MM.1S (cell line): ENCODE measurements around the gene TRAF3.
"Not testable (repeated sequence)": the region's sequence is repeated elsewhere in the genome, so short reads cannot be mapped to it uniquely, and the experiment has no call there.

Experiments used
- DNase-seq: peaks from one replicate; pipeline ENCODE4 v3.0.0-alpha.2; 2015
- H2AFZ ChIP-seq: fragments of 300-600 bp; sonication (generic); 2 replicates; pipeline ENCODE4 v1.6.0; 2016; ENCODE audit warnings: antibody characterized with exemption, low read length
- H3F3A ChIP-seq: fragments of 300-600 bp; sonication (generic); 2 replicates; pipeline ENCODE4 v1.6.1; 2016; ENCODE audit warnings: mild to moderate bottlenecking, antibody characterized with exemption, low read length, moderate library complexity, mixed read lengths; ENCODE audit not compliant: insufficient read depth
- H3K27ac ChIP-seq: fragments of 300-600 bp; sonication (generic); 2 replicates; pipeline ENCODE4 v1.5.1; 2016; ENCODE audit warnings: mild to moderate bottlenecking, low read length
- H3K27me3 ChIP-seq: fragments of 300-600 bp; sonication (generic); replicated peaks from 2 replicates; pipeline ENCODE4 v1.6.0; 2016; ENCODE audit warnings: low read length; ENCODE audit not compliant: insufficient read depth
- H3K36me3 ChIP-seq: fragments of 300-600 bp; sonication (generic); replicated peaks from 2 replicates; pipeline ENCODE4 v1.6.1; 2016; ENCODE audit warnings: mild to moderate bottlenecking, low read length, mixed read lengths; ENCODE audit not compliant: insufficient read depth
- H3K4me1 ChIP-seq: fragments of 300-600 bp; sonication (generic); 2 replicates; pipeline ENCODE4 v1.6.1; 2016; ENCODE audit warnings: low read length, mixed read lengths
- H3K4me2 ChIP-seq: fragments of 300-600 bp; sonication (generic); 2 replicates; pipeline ENCODE4 v1.6.0; 2016; ENCODE audit warnings: low read depth, low read length
- H3K4me3 ChIP-seq: fragments of 300-600 bp; sonication (generic); 2 replicates; pipeline ENCODE4 v1.5.1; 2016; ENCODE audit warnings: low read length, mixed read lengths
- H3K79me2 ChIP-seq: fragments of 300-600 bp; sonication (generic); 2 replicates; pipeline ENCODE4 v1.6.1; 2016; ENCODE audit warnings: mixed run types, low read length, mixed read lengths
- H3K9ac ChIP-seq: fragments of 300-600 bp; sonication (generic); 2 replicates; pipeline ENCODE4 v1.6.1; 2016; ENCODE audit warnings: low read length, mixed read lengths
- H3K9me2 ChIP-seq: fragments of 300-600 bp; sonication (generic); replicated peaks from 2 replicates; pipeline ENCODE4 v1.6.1; 2016; ENCODE audit warnings: mild to moderate bottlenecking, low read length, mixed read lengths; ENCODE audit not compliant: insufficient read depth
- H3K9me3 ChIP-seq: fragments of 300-600 bp; sonication (generic); replicated peaks from 2 replicates; pipeline ENCODE4 v1.6.1; 2016; ENCODE audit warnings: mild to moderate bottlenecking, low read length, mixed read lengths; ENCODE audit not compliant: insufficient read depth
- H4K20me1 ChIP-seq: fragments of 300-600 bp; sonication (generic); 2 replicates; pipeline ENCODE4 v1.6.1; 2016; ENCODE audit warnings: mild to moderate bottlenecking, low read length, moderate library complexity, mixed read lengths; ENCODE audit not compliant: insufficient read depth
- CTCF ChIP-seq: fragments of 300-600 bp; sonication (generic); IDR thresholded peaks from 2 replicates; pipeline ENCODE4 v1.5.1; 2016; ENCODE audit warnings: antibody characterized with exemption, low read length, mixed read lengths
- EZH2 ChIP-seq: fragments of 300-600 bp; sonication (generic); optimal IDR thresholded peaks from 2 replicates; pipeline ENCODE3; 2017; ENCODE audit warnings: low read depth, mild to moderate bottlenecking, antibody characterized with exemption, low read length, mixed read lengths
- EZH2phosphoT487 ChIP-seq: fragments of 300-600 bp; sonication (generic); IDR thresholded peaks from 2 replicates; pipeline ENCODE4 v1.6.1; 2018; ENCODE audit warnings: antibody characterized with exemption, low read length

TRAF3 gene

GRCh38 chr14:102926104-102926503 lies 148.9 kb downstream of the TRAF3 start:
- no peaks in the 10 kb centered on the region for H3K9me3 ChIP-seq

GRCh38 chr14:102926840-102927239 lies 149.6 kb downstream of the TRAF3 start:
- not testable (repeated sequence) for H3K79me2 ChIP-seq, H4K20me1 ChIP-seq, H3K27ac ChIP-seq, DNase-seq, H3K36me3 ChIP-seq, H3K9me3 ChIP-seq, H2AFZ ChIP-seq, H3K27me3 ChIP-seq, H3F3A ChIP-seq, H3K4me1 ChIP-seq, H3K9ac ChIP-seq, H3K4me2 ChIP-seq, H3K4me3 ChIP-seq, H3K9me2 ChIP-seq

More at GRCh38 chr14:102926104-102926503, 148.9 kb downstream of the TRAF3 start:
- Histone ChIP-seq H3K79me2 (no peaks in the 10 kb centered on the region), H3K4me1 (no peaks in the 10 kb centered on the region), H3F3A (no peaks in the 10 kb centered on the region), H3K4me2 (no peak overlapping the region), H3K9me2 (no peaks in the 10 kb centered on the region), H3K27me3 (no peaks in the 10 kb centered on the region; the same call in 1 of the 2 replicates), H4K20me1 (no peaks in the 10 kb centered on the region), H3K9ac (no peak overlapping the region), H3K36me3 (no peaks in the 10 kb centered on the region), H3K4me3 (no peak overlapping the region), H2AFZ (no peak overlapping the region), H3K27ac (no peak overlapping the region)
- DNase-seq, result no peak
- TF ChIP-seq EZH2 (no peak), EZH2phosphoT487 (no peak), CTCF (no peak)

GRCh38 chr14:102927346-102927877 lies 150.2 kb downstream of the TRAF3 start:
- Histone ChIP-seq H3K9ac (no peak overlapping the region), H3K27ac (no peak overlapping the region), H3K79me2 (no peaks in the 10 kb centered on the region), H3K36me3 (no peaks in the 10 kb centered on the region), H3K9me2 (no peaks in the 10 kb centered on the region), H4K20me1 (no peaks in the 10 kb centered on the region), H3F3A (no peaks in the 10 kb centered on the region), H3K4me3 (no peak overlapping the region), H2AFZ (no peak overlapping the region), H3K27me3 (no peaks in the 10 kb centered on the region; the same call in 1 of the 2 replicates), H3K9me3 (no peaks in the 10 kb centered on the region), H3K4me2 (no peak overlapping the region), H3K4me1 (no peaks in the 10 kb centered on the region)
- TF ChIP-seq EZH2 (no peak), CTCF (no peak), EZH2phosphoT487 (no peak)
- no peak for DNase-seq

- Histone ChIP-seq H3F3A (no peaks in the 10 kb centered on the region), H3K27ac (no peak overlapping the region), H3K9me3 (no peaks in the 10 kb centered on the region), H3K4me1 (no peaks in the 10 kb centered on the region), H3K36me3 (no peaks in the 10 kb centered on the region), H2AFZ (no peak overlapping the region), H3K4me2 (no peak overlapping the region), H3K79me2 (no peaks in the 10 kb centered on the region), H4K20me1 (no peaks in the 10 kb centered on the region), H3K27me3 (no peaks in the 10 kb centered on the region; the same call in 1 of the 2 replicates), H3K9me2 (no peaks in the 10 kb centered on the region), H3K4me3 (no peak overlapping the region), H3K9ac (no peak overlapping the region)
- no peak for DNase-seq
- no peak for TF ChIP-seq CTCF
- TF ChIP-seq EZH2phosphoT487, result no peak
- TF ChIP-seq EZH2, result no peak
Observed at GRCh38 chr14:102927878-102928411, 150.7 kb downstream of the TRAF3 start.
